ENCODE measurements around the gene ATR. TPM values are rescaled to one million over a fixed set of nuclear protein-coding genes. Genes with fewer than 3 reads are reported as not detected.
"Not testable (repeated sequence)": the region's sequence is repeated elsewhere in the genome, so short reads cannot be mapped to it uniquely, and the experiment has no call there.

ATR gene
- total RNA-seq, 1 donor from 2014 or later, result 26.9 TPM

GRCh38 chr3:142569422-142569821, 9.1 kb downstream of the ATR start:
- H3K27me3 Mint-ChIP-seq (ENCODE audit: low read depth, unreplicated experiment); H3K4me2 ChIP-seq (ENCODE audit: low read length); H3K4me1 Mint-ChIP-seq (ENCODE audit: low read depth, unreplicated experiment); H4K20me1 ChIP-seq (ENCODE audit: insufficient read depth, low read length); H2AFZ ChIP-seq (ENCODE audit: low read depth, low read length); H3K27ac ChIP-seq (ENCODE audit: low read depth, low read length); DNase-seq (ENCODE audit: low read depth); H3K9ac ChIP-seq (ENCODE audit: low read length); H3K4me3 Mint-ChIP-seq (ENCODE audit: unreplicated experiment); FAIRE-seq; H3K9me3 Mint-ChIP-seq (ENCODE audit: unreplicated experiment); H3K36me3 Mint-ChIP-seq (ENCODE audit: low read depth, unreplicated experiment); H3K9me3 ChIP-seq (ENCODE audit: insufficient read depth, low read depth, low read length); H3K4me3 ChIP-seq (ENCODE audit: insufficient read depth, low read depth, low read length); H3K4me1 ChIP-seq (ENCODE audit: insufficient read depth, low read length); H3K27ac Mint-ChIP-seq (ENCODE audit: unreplicated experiment); H3K27me3 ChIP-seq (ENCODE audit: insufficient read depth, low read length): not testable (repeated sequence)
- peaks cover 12% of the 10 kb centered on the region for H3K36me3 ChIP-seq (ENCODE audit: insufficient read depth, low read length)
- H3K79me2 ChIP-seq (ENCODE audit: insufficient read depth, low read length), result peaks cover 44% of the 10 kb centered on the region

GRCh38 chr3:142568393-142569017, 10.0 kb downstream of the ATR start:
- no peak for DNase-seq (ENCODE audit: low read depth)
- FAIRE-seq, result no peak
- Mint-ChIP-seq H3K4me1 (ENCODE audit: low read depth, unreplicated experiment) (no peaks in the 10 kb centered on the region), H3K4me3 (ENCODE audit: unreplicated experiment) (no peak overlapping the region), H3K27me3 (ENCODE audit: low read depth, unreplicated experiment) (no peaks in the 10 kb centered on the region), H3K9me3 (ENCODE audit: unreplicated experiment) (no peaks in the 10 kb centered on the region), H3K27ac (ENCODE audit: unreplicated experiment) (no peak overlapping the region), H3K36me3 (ENCODE audit: low read depth, unreplicated experiment) (peaks cover 11% of the 10 kb centered on the region)
- H3K4me2 ChIP-seq (ENCODE audit: low read length), result no peak overlapping the region
- H3K79me2 ChIP-seq (ENCODE audit: insufficient read depth, low read length), result peaks cover 35% of the 10 kb centered on the region
- H3K4me1 ChIP-seq (ENCODE audit: insufficient read depth, low read length), result no peaks in the 10 kb centered on the region
- H3K9me3 ChIP-seq (ENCODE audit: insufficient read depth, low read depth, low read length), result no peaks in the 10 kb centered on the region
- no peak overlapping the region for H3K4me3 ChIP-seq (ENCODE audit: insufficient read depth, low read depth, low read length)
- no peak for TF ChIP-seq CTCF (IDR thresholded peaks at IDR 0.05; ENCODE audit: insufficient read depth, low read depth, low read length)
- no peak for TF ChIP-seq EZH2 (IDR thresholded peaks at IDR 0.05; ENCODE audit: insufficient read depth, low read length)
- H4K20me1 ChIP-seq (ENCODE audit: insufficient read depth, low read length), result no peaks in the 10 kb centered on the region
- no peak overlapping the region for H3K27ac ChIP-seq (ENCODE audit: low read depth, low read length)
- no peak overlapping the region for H3K9ac ChIP-seq (ENCODE audit: low read length)
- H2AFZ ChIP-seq (ENCODE audit: low read depth, low read length), result no peak overlapping the region
- H3K27me3 ChIP-seq (ENCODE audit: insufficient read depth, low read length), result no peaks in the 10 kb centered on the region
- H3K36me3 ChIP-seq (ENCODE audit: insufficient read depth, low read length), result peaks cover 12% of the 10 kb centered on the region

GRCh38 chr3:142566096-142566495, 12.4 kb downstream of the ATR start:
- H3K4me1 ChIP-seq (ENCODE audit: insufficient read depth, low read length), result no peaks in the 10 kb centered on the region
- DNase-seq (ENCODE audit: low read depth) (no peak), FAIRE-seq (no peak)
- H2AFZ ChIP-seq (ENCODE audit: low read depth, low read length), result no peak overlapping the region
- Mint-ChIP-seq H3K36me3 (ENCODE audit: low read depth, unreplicated experiment) (peaks cover 16% of the 10 kb centered on the region), H3K4me3 (ENCODE audit: unreplicated experiment) (no peak overlapping the region), H3K27me3 (ENCODE audit: low read depth, unreplicated experiment) (no peaks in the 10 kb centered on the region), H3K9me3 (ENCODE audit: unreplicated experiment) (no peaks in the 10 kb centered on the region), H3K4me1 (ENCODE audit: low read depth, unreplicated experiment) (no peaks in the 10 kb centered on the region), H3K27ac (ENCODE audit: unreplicated experiment) (no peak overlapping the region)
- H3K79me2 ChIP-seq (ENCODE audit: insufficient read depth, low read length), result peaks cover 19% of the 10 kb centered on the region
- no peaks in the 10 kb centered on the region for H3K27me3 ChIP-seq (ENCODE audit: insufficient read depth, low read length)
- H3K4me3 ChIP-seq (ENCODE audit: insufficient read depth, low read depth, low read length), result no peak overlapping the region
- TF ChIP-seq CTCF (IDR thresholded peaks at IDR 0.05; ENCODE audit: insufficient read depth, low read depth, low read length), result no peak
- no peak for TF ChIP-seq EZH2 (IDR thresholded peaks at IDR 0.05; ENCODE audit: insufficient read depth, low read length)
- no peaks in the 10 kb centered on the region for H3K9me3 ChIP-seq (ENCODE audit: insufficient read depth, low read depth, low read length)
- H4K20me1 ChIP-seq (ENCODE audit: insufficient read depth, low read length), result no peaks in the 10 kb centered on the region
- no peak overlapping the region for H3K9ac ChIP-seq (ENCODE audit: low read length)
- H3K4me2 ChIP-seq (ENCODE audit: low read length), result no peak overlapping the region
- no peak overlapping the region for H3K27ac ChIP-seq (ENCODE audit: low read depth, low read length)
- peaks cover 21% of the 10 kb centered on the region for H3K36me3 ChIP-seq (ENCODE audit: insufficient read depth, low read length)

Data from astrocyte (in vitro differentiated cells and primary cell).